NCI-H748 treated with DMSO at 0.1 percent for 48 hours (cell line): Measurements from ENCODE around the gene KIAA1671.

Experiments used
- DNase-seq: peaks from one replicate; lab custom pipeline; 2025; lab: John Stamatoyannopoulos, UW

KIAA1671 gene

DNA sequence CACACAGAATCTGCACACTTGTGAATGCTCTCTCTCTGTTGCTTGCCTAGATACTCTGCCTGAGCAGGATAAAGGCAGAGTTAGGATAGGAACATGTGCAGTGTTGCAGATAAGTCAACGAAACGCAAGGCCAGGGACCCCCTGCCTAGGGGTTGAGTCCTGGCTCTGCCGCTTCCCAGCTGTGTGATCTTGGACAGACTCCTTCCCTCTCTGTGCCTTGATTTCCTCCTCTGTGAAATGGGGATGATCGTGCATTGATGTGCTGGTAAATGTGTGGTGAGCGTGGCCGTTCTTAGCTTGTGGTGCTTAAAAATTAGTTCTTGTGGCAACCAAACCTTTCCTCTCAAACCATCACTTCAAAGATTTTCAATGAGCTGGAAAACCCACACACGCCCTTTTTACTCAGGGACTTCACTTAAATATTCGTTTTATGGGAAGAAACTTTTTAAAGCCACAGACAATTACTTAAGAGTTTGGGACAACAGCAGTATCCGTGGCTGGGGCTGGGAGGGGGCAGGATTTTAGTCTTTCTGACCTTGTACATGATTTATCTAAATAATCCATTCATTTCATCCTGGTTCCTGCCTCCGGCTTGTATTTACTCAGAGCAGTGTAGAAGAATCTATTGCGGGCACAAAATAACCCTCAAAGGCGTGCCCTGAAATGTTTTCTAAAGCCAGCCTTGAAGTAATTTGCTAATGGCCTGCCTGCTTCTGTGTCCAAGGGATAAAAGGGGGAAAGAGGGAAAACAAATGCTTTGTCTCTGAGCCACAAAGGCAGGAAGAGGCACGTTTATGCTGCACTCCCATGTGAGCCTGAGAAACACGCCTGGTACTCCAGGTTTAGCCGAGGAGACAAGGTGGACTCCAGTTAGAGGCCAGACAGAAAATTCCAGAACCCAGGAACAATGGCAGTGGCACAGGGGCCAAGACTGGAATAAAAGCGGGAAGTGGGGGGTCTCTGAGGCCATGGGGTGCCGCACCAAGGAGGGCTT, 162.2 kb downstream of the KIAA1671 start:
- DNase-seq: no peak

DNA sequence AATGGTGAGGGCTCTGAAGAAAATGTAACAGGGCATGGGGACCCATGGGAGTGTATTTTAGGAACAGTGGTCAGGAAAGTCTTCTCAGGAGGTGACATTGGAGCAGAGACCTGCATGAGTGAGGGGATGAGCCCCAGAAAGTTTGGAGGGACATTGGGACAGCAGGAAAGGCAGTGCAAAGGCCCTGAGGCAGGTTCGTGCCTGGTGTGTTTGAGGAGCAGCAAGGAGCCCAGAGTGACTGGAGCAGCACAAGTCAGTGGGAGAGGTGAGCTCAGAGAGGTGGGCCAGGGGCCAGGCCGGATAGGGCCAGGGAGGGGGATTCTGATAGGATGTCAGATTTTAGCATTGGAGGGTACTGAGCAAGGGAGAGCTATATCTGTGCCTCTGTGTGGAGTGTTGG, 167.1 kb downstream of the KIAA1671 start:
- no peak for DNase-seq

DNA sequence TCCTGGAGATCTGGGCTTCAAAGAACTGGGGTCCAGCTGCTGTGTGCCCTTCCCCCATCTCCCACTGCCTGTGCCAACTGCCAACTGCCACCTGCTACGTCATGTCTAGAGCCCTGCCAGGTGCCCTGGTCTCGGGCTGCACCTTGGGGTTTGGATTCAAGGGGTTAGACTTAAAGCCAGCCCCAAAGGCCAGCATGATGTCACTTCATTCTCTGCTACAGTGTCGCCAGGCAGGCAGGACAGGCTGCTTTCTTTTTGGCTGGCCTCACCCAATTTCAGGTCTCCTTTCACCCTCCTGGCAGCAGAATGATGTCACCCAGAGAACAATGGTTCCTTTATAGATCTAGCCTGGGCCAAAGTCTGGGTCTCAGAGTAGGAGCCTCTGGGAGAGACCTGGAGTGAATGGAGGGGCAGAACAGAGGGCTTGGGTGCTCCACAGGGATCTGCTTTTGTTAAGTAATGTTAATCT, 167.6 kb downstream of the KIAA1671 start:
- DNase-seq: no peak

DNA sequence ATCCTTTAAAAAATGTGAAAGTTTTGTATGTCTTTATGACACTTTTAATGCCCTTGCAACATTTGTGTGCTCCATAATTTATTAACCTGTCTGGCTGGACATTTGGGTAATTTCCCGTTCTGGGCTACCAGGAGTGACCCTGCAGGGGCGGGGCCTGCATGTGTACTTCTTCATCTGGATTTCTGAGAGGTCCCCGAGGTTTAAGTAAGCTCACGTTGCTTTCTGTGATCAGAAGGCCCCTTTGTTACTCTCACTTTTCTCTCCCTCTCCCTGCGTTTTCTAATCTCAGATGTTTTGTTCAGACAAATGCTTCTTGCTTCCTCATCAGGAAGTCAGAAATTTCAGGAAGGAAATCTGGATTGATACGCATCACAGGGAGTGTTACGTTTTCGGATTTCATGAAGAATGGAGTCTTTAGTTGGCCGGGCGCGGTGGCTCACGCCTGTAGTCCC, 168.3 kb downstream of the KIAA1671 start:
- no peak for DNase-seq

DNA sequence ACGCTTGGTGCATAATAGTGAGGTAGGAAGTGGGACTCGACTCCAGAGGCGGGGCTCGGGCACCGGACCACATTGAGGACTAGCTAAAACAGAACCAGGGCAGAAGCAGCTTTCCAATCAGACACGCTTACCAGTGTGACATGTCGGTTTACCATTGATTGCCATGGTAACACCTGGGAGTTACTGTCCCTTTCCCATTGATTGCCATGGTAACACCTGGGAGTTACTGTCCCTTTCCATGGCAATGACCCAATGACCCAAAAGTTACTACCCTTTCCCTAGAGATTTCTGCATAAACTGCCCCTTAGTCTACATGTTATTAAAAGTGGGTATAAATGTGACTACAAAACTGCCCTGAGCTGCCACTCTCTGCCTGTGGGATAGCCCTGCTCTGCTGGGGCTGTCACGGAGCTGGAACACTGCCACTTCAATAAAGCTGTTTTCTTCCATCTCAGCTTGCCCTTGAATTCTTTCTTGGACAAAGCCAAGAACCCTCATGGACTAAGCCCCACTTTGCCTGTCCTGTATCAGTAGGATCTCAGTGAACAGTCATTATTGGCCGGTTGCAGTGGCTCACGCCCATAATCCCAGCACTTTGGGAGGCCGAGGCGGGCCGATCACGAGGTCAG, 169.7 kb downstream of the KIAA1671 start:
- no peak for DNase-seq

DNA sequence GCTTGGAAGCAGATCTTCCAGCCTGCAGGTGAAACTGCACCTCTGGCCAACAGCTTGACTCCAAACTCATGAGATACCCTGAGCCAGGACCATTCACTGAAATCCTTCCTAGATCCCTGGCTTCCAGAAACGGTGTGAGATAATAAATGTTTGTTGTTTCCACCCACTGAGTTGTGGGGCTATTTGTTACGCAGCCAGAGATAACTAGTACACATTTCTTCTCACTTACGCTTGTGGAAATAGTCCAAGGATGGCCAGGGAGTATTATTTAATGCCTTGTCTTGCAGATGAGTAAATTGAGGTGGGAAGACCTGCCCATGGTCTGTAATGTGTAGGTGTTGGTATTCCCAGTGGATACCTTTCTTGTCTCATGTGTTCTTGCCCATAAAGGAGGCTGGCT, 171.2 kb downstream of the KIAA1671 start:
- no peak for DNase-seq

DNA sequence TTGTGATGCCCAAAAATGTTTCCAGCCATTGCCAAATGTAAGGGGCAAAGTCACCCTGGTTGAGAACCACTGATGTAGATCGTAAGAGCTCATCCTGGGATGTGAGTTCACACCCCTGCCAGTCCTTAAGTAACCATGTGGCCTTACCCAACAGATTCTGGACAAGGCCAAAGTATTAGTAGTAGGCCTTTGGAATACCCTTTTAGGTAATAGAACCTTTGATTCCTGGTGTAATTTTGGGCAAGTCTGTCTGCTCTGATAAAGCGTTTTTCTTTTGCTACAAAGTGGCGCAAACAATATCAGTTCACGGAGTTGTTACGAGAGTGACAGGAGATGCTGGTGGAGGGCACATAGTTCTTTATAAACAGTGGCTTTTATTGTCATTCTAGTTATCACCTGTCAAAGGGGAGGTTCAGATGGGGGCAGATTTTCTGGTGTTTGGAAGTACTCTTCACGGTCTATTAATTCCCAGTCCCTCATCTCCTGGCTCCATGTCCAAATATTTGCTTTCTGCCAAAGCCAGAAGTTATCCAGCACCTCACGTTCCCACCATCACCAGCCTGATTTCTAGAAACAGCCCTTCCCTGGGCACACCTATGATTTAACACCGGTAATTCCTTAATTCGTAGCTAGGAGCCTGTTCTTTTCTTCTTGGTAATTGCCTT, 173.3 kb downstream of the KIAA1671 start:
- DNase-seq: peak; percentile 87

DNA sequence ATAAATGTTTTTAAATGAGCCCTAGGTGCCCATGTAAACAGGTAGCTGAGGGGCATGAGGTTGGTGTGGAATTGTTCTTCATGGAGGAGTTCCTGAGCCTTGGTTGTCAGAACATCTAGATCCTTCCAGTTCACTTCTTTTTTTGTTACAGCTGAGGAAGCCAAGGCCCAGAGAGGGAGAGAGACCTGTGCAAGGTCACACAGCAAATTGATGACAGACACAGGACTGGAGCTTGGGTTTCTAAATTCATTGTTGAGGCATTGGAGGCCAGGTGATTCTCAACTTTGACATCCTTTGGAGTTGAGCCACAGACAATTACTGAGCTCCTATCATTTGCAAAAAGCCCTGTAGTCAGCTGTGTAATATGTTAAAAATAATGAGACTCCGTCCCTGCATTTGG, 174.0 kb downstream of the KIAA1671 start:
- DNase-seq: no peak

DNA sequence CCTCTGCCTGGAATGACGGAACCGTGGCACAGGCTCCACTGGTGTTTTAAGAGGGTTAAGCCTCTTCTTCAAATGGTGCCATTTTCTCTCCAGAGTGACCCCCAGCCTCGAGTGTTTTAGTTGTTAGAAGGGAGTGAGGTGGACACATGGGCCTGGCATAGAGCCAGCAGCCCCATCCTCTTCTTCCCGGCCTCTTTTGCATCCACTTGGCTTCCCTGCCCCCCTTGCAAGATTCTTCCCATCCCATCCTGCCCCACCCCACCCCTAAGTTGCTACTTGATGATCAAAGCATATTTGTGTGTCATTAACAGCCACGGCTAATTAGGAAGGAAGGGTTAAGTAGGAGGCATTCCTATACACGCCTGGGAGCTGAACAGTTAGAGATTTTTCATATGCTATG, 174.8 kb downstream of the KIAA1671 start:
- no peak for DNase-seq

DNA sequence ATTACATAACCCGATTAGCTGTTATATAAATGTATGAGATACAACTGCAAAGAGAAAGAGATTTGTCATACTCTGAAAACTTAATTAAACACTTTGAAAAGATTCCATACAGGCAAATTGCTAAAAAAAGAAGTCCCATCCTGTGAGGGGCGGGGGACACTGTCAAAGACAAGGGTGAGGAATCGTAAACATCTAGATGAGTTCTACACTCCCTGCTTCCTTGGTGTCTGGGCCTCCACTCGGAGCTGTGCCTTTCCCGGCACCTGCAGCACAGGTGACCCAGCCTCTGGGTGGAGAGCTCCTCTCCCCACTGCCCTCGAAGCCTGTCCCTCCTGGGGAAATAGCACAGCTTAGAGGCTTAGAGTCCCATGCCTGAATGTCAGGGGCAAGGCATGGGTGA, 177.9 kb downstream of the KIAA1671 start:
- DNase-seq: no peak

DNA sequence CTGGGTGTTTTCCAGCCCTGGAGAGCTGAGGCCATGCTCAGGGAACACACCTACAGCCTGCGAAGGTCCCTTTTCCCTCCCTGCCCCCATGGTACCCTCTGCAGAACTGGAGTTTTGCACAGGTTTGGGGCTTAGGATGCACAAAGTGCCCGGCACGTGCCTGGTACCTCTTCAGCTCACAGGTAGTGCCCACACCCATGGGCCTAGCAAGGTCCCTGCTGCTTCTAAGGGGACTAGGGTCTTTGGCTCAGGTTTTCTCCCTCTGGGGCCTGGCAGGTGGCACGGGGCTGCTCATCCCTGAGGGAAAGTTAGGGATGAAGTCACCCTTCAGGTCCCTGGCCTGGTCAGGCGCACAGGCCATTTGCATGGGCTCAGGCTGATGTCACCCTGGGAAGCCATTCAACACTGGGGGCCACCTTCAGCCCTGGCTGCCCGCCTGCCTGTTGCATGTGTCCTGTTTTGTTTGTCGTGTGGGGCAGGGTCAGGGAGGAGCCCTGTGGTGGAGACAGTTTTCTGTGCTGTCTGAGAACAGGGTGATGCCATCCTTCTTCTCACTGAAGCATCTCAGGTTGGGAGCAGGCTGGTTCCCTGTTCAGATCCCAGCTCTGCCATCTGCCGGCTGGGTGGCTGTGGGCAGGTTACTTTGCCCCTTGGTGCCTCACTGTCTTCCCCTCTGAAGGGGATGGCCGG, 178.8 kb downstream of the KIAA1671 start:
- no peak for DNase-seq

DNA sequence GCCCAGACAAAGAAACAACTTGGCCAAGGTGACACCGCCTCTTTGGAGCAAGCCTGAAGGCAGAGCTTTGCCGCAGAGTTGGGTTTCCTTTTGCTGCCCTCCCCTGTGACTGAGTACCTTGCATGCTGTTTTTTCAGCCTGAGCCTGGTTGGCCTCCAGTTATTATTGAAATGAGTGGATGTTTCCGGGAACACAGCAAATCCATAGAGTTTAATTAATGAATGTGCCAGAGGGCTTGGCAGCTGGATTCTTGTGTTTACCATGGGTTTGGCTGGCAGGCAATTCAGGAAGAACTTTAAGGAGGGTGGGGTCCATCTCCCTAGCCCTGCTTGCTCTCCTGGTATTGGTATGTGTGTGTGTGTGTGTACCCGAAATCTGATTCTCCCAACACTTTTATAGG, 181.5 kb downstream of the KIAA1671 start:
- peak; percentile 40 for DNase-seq

DNA sequence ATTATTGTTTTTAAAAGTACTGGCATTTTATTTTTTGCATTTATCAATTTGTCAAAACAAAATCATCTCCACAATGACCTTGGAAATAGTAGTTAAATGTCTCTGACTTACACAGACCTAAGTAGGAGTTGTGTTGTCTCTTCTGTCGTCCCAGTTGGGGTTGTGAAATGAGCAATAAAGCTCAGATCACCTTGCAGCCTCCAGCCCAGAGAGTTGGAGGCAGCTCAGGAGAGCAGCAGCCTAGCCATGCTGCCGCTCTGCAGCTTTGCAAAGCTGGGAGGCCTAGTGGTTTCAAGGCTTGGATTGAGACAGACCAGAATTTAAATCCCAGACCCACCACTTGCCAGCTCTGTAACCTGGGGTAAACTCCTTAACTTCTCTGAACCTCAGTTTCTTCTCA, 181.9 kb downstream of the KIAA1671 start:
- DNase-seq: no peak

DNA sequence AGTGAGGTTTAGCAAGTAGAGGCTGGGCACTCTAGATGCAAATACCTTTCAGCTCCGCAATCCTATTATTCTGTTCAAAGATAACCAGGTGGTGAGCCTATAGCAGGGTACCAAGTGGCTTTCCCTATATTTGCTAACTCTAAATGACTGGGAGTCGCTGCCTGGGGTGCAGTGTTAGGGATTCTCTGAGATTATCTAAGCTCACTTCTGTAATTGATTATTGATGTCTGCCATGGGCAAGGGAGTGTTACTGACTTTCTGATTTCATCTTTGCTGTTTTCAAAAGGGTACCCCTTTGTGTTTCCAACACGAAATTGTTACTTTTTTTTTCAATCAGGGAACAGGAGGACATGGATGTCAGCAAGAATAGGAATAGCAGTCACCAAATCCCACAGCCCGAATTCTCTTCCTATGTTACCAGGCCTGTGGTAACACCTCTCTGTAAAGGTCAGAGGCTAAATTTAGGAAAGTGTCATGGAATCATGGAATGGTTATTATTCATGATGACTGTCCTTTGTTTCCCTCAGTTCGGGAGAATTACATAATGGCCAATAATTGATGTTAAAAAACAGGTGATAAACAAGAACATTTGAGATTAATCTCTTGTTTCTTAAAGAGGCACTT, 184.5 kb downstream of the KIAA1671 start:
- DNase-seq: no peak

DNA sequence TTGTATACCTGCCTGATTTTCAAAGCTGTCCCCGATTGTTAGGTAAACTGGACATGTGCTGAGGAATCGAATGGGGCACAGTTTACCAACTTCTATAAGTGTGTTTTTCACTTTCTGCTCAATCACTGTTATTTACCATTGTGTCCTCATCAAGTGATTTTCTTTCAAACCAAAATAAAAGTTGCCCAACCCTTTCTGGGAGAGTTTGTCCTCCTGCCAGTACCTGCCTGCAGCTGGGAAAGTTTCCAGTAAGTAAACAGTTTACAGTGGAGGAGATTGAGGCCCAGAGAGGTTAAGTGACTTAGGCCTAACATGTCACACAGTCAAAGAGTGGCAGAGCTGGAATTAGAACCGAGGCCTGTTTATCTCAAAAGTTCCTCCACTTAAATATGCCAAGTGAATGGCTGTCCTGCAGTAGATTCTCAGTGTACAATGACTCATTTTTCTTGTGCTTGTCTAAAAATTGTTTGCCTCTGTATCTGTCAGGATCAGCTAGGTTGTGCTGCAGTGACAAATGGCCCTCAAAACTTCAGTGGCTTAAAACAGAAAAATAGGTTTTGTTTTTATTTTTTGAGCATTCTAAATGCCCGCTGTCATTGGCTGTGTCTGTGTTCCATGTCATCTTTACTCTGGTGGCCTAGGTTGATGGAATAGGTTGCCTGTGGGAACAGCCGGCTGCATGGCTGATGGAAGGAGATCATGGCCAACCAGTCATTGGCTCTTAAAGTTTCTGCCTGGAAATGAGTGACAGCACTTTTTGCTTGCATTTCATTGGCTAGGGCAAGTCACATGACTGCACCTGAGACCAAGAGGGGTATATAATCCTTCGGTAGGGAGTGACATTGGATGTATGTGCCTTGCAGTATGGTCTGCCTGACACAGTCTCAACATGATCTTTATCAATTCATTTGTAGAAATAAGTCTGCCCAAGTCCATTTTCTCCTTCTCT, 185.3 kb downstream of the KIAA1671 start:
- no peak for DNase-seq

DNA sequence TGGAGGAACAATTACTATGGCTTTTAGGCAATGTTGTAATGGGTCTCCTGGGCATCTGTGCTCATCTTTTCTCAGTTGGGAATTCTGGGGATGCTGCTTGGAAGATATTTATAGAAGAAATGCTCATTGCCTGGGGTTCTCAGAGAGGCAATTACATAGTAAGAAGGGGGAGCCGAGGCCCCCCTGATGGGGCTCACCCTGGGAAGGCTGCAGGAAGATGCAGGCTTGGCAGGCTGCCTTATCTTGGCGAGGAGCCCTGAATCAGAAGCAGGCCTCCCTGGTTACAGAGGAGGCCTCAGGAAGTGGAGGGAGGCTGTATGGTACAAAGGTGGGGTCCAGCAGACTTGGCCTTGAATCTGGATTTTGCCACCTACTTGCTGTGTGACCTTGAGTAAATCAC, 186.5 kb downstream of the KIAA1671 start:
- no peak for DNase-seq

DNA sequence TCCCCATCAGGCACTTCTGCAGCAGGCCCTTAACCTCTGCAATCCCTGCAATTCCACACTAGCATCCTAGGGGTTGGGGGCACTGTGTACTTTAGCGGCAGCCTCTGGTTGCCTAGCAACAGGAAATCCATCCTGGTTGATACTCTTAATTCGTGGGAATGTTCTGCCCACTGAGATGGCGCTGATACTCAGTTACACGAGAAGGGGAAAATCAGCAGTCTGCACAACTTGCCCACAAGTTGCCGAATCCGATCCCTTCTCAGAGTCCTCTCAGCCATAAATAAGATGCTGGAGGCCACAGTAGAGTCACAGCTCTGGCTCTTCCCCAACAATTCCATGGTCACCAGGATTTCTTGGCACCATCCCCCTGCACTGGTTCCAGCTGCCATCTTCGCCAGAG, 189.6 kb downstream of the KIAA1671 start:
- no peak for DNase-seq

DNA sequence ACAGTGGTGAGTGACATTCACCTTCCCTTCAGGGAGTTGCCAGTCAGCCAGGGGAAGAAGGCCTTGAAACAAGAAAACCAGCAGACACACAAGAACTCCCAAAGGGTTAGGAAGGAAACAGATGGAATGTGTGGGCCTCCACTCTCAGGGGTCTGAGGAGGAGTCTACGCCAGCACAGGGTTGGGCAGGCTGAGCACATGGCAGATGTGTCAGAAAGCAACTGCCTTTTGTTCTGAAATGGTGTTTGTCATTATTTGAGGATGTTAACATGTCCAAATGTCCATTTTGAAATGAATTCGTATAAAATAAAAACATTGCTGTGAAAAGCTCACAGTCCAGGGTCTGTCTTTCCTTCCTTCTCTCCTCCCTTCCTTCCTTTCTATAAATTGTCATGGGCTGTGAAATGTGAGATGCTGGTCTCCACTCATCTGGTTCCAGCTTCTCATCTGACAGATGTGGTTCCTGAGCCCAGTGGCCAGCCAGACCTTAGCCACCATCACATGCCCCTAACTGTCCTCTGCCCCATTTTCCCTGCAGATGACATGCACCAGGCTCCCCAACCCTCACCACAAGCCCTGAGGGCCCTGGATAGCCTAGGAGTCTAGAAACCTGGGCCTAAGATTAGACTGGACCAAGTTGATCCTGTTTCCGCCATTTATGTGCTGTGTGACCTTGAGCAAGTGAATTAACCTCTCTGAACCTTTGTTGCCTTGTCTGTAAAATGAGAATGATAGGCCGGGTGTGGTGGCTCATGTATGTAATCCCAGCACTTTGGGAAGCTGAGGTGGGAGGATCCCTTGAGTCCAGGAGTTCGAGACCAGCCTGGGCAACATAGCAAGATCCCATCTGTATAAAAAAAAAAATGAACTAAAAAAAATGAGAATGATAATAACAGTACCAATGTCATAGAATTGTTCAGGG, 190.9 kb downstream of the KIAA1671 start:
- DNase-seq: no peak

DNA sequence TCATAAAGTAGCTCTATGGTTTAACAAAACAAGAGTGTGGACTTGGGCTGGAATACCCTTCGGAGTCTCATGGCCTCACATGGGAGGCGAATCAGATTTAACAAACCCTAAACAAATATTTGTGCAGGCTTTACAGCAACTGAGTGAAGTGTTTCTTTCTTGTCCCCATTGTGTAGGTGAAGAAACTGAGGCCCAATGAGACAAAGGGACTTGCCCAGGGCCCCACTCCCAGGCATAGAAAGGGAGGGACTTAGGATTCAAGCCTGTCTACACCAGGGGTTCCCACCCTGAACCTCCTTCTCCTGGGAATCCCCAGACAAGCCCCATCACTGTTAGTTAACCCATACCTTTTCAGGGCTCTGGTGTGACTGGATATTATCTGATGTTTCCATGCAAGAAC, 192.0 kb downstream of the KIAA1671 start:
- no peak for DNase-seq
